Testis (tissue), 3 donors: Measurements from ENCODE around the gene TLE4. TPM values are rescaled to one million over a fixed set of nuclear protein-coding genes. Genes with fewer than 3 reads are reported as not detected.

Experiments
- DNase-seq: peaks from one replicate; pipeline ENCODE4 v3.0.0-alpha.2; 2019
- H3K27ac ChIP-seq, 2 donors: fragments of 200-600 bp; sonication (generic); one replicate each; pipeline ENCODE4 v1.5.1; 2019
- H3K27me3 ChIP-seq: fragments of 200-600 bp; sonication (generic); one replicate; pipeline ENCODE4 v1.5.1; 2019
- H3K36me3 ChIP-seq: fragments of 200-600 bp; sonication (generic); one replicate; pipeline ENCODE4 v1.5.1; 2017; ENCODE audit warnings: low read depth; ENCODE audit errors: missing control alignments
- H3K4me1 ChIP-seq: fragments of 200-600 bp; sonication (generic); one replicate; pipeline ENCODE4 v1.5.1; 2019
- H3K4me3 ChIP-seq, 2 donors: fragments of 200-600 bp; sonication (generic); one replicate each; pipeline ENCODE4 v1.5.1; 2017 to 2019
- H3K9me3 ChIP-seq: fragments of 200-600 bp; sonication (generic); one replicate; pipeline ENCODE4 v1.5.1; 2017
- CTCF ChIP-seq, 3 experiments: fragments of 450-650 bp in 2 of 3; fragments of 200-600 bp in 1 of 3; sonication (generic) in 1 of 3; IDR thresholded peaks; one replicate each; pipeline ENCODE4 v1.5.1; 2016 to 2019; ENCODE audit warnings: antibody characterized with exemption in 3 of 3, mild to moderate bottlenecking in 2 of 3, moderate library complexity in 1 of 3
- POLR2A ChIP-seq: fragments of 450-650 bp; IDR thresholded peaks from one replicate; pipeline ENCODE4 v1.6.1; 2017; ENCODE audit warnings: antibody characterized with exemption, mild to moderate bottlenecking, moderate library complexity
- WGBS, 2 donors: methylation state at CpG; one replicate each; pipeline ENCODE4 v1.1.5; 2018; 5-methylcytosine and 5-hydroxymethylcytosine counted together
- intact Hi-C: fragments of 100-400 bp; cut with DNase I; formaldehyde crosslinking; loops from one replicate; pipeline ENCODE4 v1.15.1; 2023; ENCODE audit warnings: low total_unique reads
- polyA plus RNA-seq: library from polyadenylated mRNA; stranded (reverse); fragments of 350-450 nt; fragmentation: Illumina TruSeq; extraction: RNeasy Lipid Tissue Mini Kit (QIAGEN cat#74804); gene quantifications from one replicate; pipeline ENCODE4 v1.2.3, GENCODE V29; 2014; ENCODE audit warnings: low read depth, low replicate concordance; ENCODE audit not compliant: insufficient read depth
- total RNA-seq, 2 donors: library from RNA; depleted of rRNA; stranded (reverse); fragments of >200 nt; gene quantifications; one replicate each; pipeline ENCODE4 v1.2.3, GENCODE V29; 2016

TLE4 gene
- total and polyA plus RNA-seq, 3 donors from 2014 or later = 223 to 311 (median 292) TPM

GRCh38 chr9:79657891-79658290, 86.1 kb downstream of the TLE4 start:
- H3K9me3 ChIP-seq = no peaks in the 10 kb centered on the region
- no peaks in the 10 kb centered on the region for H3K36me3 ChIP-seq
- DNase-seq = no peak
- no peak overlapping the region for H3K27ac ChIP-seq
- TF ChIP-seq CTCF (IDR thresholded peaks at IDR 0.05) (no peak), POLR2A (no peak)
- H3K4me3 ChIP-seq = no peak overlapping the region
- H3K27me3 ChIP-seq = no peaks in the 10 kb centered on the region
- intact Hi-C loops = no loop called here
- H3K4me1 ChIP-seq = peaks cover 14% of the 10 kb centered on the region
- WGBS, 2 donors = 80 to 85% methylated on average over 2 of the region's 2 CpGs

- H3K27ac ChIP-seq = no peak overlapping the region
- TF ChIP-seq POLR2A (no peak), CTCF (IDR thresholded peaks at IDR 0.05) (no peak)
- WGBS, 2 donors = 89 to 97% methylated on average over 3 of the region's 3 CpGs
- H3K4me3 ChIP-seq = no peak overlapping the region
- no peaks in the 10 kb centered on the region for H3K27me3 ChIP-seq
- intact Hi-C loops = no loop called here
- DNase-seq = no peak
- H3K36me3 ChIP-seq = no peaks in the 10 kb centered on the region
- no peaks in the 10 kb centered on the region for H3K9me3 ChIP-seq
- H3K4me1 ChIP-seq = peaks cover 18% of the 10 kb centered on the region
These were observed 87.2 kb downstream of the TLE4 start for GRCh38 chr9:79658926-79659325.

GRCh38 chr9:79660615-79661014, 88.8 kb downstream of the TLE4 start:
- intact Hi-C loops = no loop called here
- H3K27ac ChIP-seq = no peak overlapping the region
- peaks cover 21% of the 10 kb centered on the region for H3K4me1 ChIP-seq
- H3K9me3 ChIP-seq = no peaks in the 10 kb centered on the region
- DNase-seq = no peak
- H3K27me3 ChIP-seq = no peaks in the 10 kb centered on the region
- H3K36me3 ChIP-seq = no peaks in the 10 kb centered on the region
- TF ChIP-seq CTCF (IDR thresholded peaks at IDR 0.05) (no peak), POLR2A (no peak)
- 91 to 94% methylated on average over 7 of the region's 7 CpGs for WGBS, 2 donors
- no peak overlapping the region for H3K4me3 ChIP-seq

- no peaks in the 10 kb centered on the region for H3K36me3 ChIP-seq
- no peak overlapping the region for H3K27ac ChIP-seq
- DNase-seq = no peak
- no peaks in the 10 kb centered on the region for H3K9me3 ChIP-seq
- no peak overlapping the region for H3K4me3 ChIP-seq
- no peaks in the 10 kb centered on the region for H3K27me3 ChIP-seq
- TF ChIP-seq POLR2A (no peak), CTCF (IDR thresholded peaks at IDR 0.05) (no peak)
- peaks cover 21% of the 10 kb centered on the region for H3K4me1 ChIP-seq
- intact Hi-C loops = no loop called here
- WGBS, 2 donors = 89 to 91% methylated on average over 2 of the region's 2 CpGs
These were observed 89.5 kb downstream of the TLE4 start for GRCh38 chr9:79661279-79661678.

- H3K4me3 ChIP-seq = no peak overlapping the region
- no peaks in the 10 kb centered on the region for H3K9me3 ChIP-seq
- H3K27me3 ChIP-seq = no peaks in the 10 kb centered on the region
- WGBS, 2 donors = 76 to 78% methylated on average over 5 of the region's 5 CpGs
- DNase-seq = no peak
- H3K36me3 ChIP-seq = no peaks in the 10 kb centered on the region
- intact Hi-C loops = no loop called here
- peaks cover 21% of the 10 kb centered on the region for H3K4me1 ChIP-seq
- no peak for TF ChIP-seq POLR2A
- no peak for TF ChIP-seq CTCF (IDR thresholded peaks at IDR 0.05)
- no peak overlapping the region for H3K27ac ChIP-seq
These were observed 90.2 kb downstream of the TLE4 start for GRCh38 chr9:79661886-79662536.
